Mesenteric fat pad (tissue), 1 donor: ENCODE results near the gene UBAP1. TPM values are rescaled to one million over a fixed set of nuclear protein-coding genes. Genes with fewer than 3 reads are reported as not detected.
"Not testable (repeated sequence)": the region's sequence is repeated elsewhere in the genome, so short reads cannot be mapped to it uniquely, and the experiment has no call there.

Source experiments
- DNase-seq: peaks from one replicate; pipeline ENCODE4 v3.0.0-alpha.2; 2020; ENCODE audit warnings: low spot score
- long read RNA-seq: library from polyadenylated mRNA; unstranded; transcript quantifications from one replicate; pipeline ENCODE4 v2.0.0, GENCODE V29; 2020
- total RNA-seq: library from RNA; stranded (reverse); fragmentation: NEBNext Ultra II Directional; extraction: Animal tissue kit (Norgen Biotek cat#: 25700); gene quantifications from one replicate; pipeline ENCODE4 v1.2.1, GENCODE V29; 2021
- donor health status: DM: yes; HTN: yes; CAD: no.

The UBAP1 gene
- 56.0 TPM for total RNA-seq
- long read RNA-seq, transcript UBAP1-201 (7 exons, 2,735 nt), result major isoform, 138 of 188 reads
- long read RNA-seq, transcript UBAP1-204 (6 exons, 2,029 nt), result minor isoform, 9 of 188 reads
- long read RNA-seq, transcript UBAP1-205 (6 exons, 1,753 nt), result minor isoform, 8 of 188 reads
- long read RNA-seq, partial matches to known transcripts, result 12 of 188 reads
- long read RNA-seq, other reads (novel, unspliced or antisense), result 21 of 188 reads

- DNase-seq, result peak; percentile 98
Observed at GRCh38 chr9:34178436-34179212, at the start of gene UBAP1. TSS of gene UBAP1 (plus strand) at chr9:34179043. CDS start at chr9:34220915, 41,872 bp downstream.

GRCh38 chr9:34131571-34131970, 47.3 kb upstream of the UBAP1 start:
- DNase-seq, result no peak

GRCh38 chr9:34133436-34133949, 45.4 kb upstream of the UBAP1 start:
- no peak for DNase-seq

DNA sequence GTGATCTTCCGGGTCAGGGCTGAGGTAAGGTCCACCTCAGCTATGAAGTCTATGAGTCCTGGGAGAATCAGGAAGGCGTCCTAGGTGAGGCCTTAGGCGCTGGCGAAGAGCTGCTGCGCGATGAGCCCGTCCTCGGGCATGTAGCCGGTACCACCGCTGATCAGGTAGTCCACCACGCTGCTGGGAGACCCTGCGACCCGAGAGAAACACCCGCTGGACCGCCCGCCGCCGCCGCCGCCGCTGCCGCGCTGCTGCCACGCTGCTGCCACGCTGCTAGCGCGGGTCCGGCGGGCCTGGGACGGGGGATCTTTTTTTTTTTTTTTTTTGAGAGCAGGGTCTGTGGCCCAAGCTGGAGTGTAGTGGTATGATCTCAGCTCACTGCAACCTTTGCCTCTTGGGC, 44.3 kb upstream of the UBAP1 start:
- no peak for DNase-seq

DNA sequence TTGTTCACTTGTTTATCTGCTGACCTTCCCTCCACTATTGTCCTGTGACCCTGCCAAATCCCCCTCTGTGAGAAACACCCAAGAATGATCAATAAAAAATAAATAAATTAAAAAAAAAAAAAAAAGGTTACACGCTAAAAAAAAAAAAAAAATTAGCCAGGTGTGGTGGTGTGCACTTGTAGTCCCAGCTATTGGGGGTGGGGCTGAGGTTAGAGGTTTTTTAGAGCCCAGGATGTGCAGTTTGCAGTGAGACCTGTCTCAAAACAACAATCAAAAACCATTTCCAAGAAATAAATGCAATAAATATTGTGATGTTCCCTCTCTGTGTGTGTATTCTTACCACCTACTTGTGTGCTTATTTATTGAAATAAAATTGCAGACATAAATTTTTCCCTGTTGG, 40.2 kb upstream of the UBAP1 start:
- not testable (repeated sequence) for DNase-seq

GRCh38 chr9:34139477-34140146, 39.2 kb upstream of the UBAP1 start:
- DNase-seq, result no peak

- no peak for DNase-seq
Observed at GRCh38 chr9:34140853-34141252, 38.0 kb upstream of the UBAP1 start.

DNA sequence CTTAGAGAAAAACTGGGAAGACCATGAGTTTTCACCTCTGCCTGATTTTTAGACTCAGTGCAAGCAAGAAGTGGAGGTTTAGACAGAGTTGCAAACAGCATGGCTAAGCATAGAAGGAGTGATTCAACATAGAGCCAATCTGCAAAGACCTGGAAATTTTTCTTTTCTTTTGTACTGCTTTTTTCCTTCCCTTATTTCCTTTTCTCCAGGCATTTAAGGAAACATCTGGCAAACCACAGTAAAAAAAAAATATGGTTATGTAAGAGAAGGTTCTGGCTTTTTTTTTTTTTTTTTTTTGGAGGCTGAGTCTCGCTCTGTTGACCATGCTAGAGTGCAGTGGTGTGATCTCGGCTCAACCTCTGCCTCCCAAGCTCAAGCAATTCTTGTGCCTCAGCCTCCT, 35.7 kb upstream of the UBAP1 start:
- no peak for DNase-seq

- no peak for DNase-seq
Observed at GRCh38 chr9:34145165-34145564, 33.7 kb upstream of the UBAP1 start.

DNA sequence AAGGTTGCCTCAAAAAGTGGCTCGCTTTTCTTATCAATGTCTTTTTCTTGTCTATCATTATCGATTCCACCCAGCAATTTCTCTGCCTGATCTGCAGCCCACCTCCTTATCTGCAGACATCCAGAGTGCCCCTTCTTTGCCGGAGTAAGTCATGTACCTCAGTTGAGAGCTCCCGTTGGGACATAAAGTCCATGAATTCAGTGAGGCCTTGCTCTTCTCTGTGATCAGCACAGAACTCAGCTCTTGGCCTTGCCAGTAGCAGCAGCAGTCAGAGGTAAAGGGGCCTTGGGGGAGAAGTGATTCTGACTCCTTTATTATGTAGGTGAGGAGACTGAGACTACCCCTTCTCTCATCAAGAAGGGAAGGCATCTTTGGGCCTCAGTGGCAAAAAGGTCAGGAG, 27.4 kb upstream of the UBAP1 start:
- no peak for DNase-seq

GRCh38 chr9:34154057-34154456, 24.8 kb upstream of the UBAP1 start:
- no peak for DNase-seq

GRCh38 chr9:34157318-34157717, 21.5 kb upstream of the UBAP1 start:
- no peak for DNase-seq

GRCh38 chr9:34157898-34158297, 20.9 kb upstream of the UBAP1 start:
- DNase-seq, result no peak

DNA sequence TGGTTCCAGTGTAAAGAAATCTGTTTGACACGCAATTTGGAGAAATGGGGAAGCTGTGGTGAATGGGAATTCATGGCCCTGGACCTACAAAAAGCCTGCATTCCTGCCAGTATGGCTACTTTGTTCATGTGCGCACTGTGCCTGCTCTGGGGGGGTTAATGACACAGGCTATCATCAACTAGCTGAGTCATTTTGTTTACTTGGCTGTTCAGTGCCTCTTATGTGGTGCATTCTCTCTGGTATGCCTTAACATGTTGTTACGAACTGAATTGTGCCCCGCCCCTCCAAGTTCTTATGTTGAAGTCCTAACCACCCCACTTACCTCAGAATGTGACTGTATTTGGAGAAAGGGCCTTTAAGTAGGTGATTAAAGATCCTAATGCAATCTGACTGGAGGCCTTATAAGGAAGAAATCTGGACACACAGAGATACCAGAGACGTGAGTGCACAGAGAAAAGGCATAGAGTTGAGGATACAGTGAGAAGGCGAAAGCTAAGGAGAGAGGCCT, 20.4 kb upstream of the UBAP1 start:
- no peak for DNase-seq

- peak; percentile 9 for DNase-seq
Observed at GRCh38 chr9:34163434-34163833, 15.4 kb upstream of the UBAP1 start.

DNA sequence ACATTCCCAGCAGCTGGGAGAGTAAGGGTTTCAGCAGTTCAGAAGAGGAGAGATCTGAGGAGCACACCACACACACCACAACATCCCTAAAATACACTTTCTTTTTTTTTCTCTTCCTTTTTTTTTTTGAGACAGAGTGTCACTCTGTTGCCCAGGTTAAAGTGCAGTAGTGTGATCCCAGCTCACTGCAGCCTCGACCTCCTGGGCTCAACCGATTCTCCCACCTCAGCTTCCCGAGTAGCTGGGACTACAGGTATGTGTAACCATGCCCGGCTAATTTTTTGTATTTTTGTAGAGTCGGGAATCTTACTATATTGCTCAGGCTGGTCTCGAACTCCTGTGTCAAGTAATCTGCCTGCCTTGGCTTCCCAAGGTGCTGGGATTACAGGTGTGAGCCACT, 9.7 kb upstream of the UBAP1 start:
- peak; percentile 64 for DNase-seq

GRCh38 chr9:34170237-34170991, 8.4 kb upstream of the UBAP1 start:
- DNase-seq, result peak; percentile 6

- peak; percentile 60 for DNase-seq
Observed at GRCh38 chr9:34171753-34172535, 6.9 kb upstream of the UBAP1 start.

DNA sequence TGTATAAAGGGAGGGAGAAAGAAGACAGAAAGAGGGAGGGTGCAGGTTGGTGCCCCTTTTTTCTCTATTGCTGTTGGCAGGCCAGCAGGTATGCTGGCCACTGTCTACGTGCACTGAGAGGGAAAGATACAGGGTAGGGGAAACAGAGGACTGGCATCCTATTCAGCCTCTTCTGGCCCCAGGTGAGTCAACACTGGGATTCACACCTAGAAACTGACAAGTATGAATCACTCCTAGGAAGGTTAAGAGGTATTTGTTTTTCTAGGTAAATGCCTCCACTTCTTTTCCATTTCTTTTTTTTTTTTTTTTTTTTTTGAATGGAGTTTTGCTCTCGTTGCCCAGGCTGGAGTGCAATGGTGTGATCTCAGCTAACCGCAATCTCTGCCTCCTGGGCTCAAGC, 2.8 kb upstream of the UBAP1 start:
- peak; percentile 3 for DNase-seq
